Retinal pigment epithelial cell (primary cell): ENCODE results near the gene CMTM6.

Source experiments
- DNase-seq: peaks from one replicate; pipeline ENCODE4 v3.0.0-alpha.2; 2010; ENCODE audit warnings: low read depth
- H3K4me3 ChIP-seq: 2 replicates; pipeline ENCODE4 v1.5.1; 2011; ENCODE audit warnings: mild to moderate bottlenecking, low read length, control low read depth, moderate library complexity
- CTCF ChIP-seq: conservative IDR thresholded peaks from 2 replicates; pipeline ENCODE4 v1.5.1; 2011; ENCODE audit warnings: low read depth, low read length, control low read depth, inconsistent platforms

The CMTM6 gene

GRCh38 chr3:32499585-32499984, 3.1 kb downstream of the CMTM6 start:
- no peak overlapping the region for H3K4me3 ChIP-seq
- no peak for DNase-seq
- no peak for TF ChIP-seq CTCF

GRCh38 chr3:32498992-32499391, 3.7 kb downstream of the CMTM6 start:
- TF ChIP-seq CTCF = no peak
- no peak for DNase-seq
- no peak overlapping the region for H3K4me3 ChIP-seq

- no peak for TF ChIP-seq CTCF
- no peak overlapping the region for H3K4me3 ChIP-seq
- DNase-seq = no peak
Measured at GRCh38 chr3:32498252-32498651, 4.4 kb downstream of the CMTM6 start.

GRCh38 chr3:32495609-32496008, 7.0 kb downstream of the CMTM6 start:
- no peak overlapping the region for H3K4me3 ChIP-seq
- TF ChIP-seq CTCF = no peak
- no peak for DNase-seq

GRCh38 chr3:32495085-32495484, 7.6 kb downstream of the CMTM6 start:
- no peak for TF ChIP-seq CTCF

GRCh38 chr3:32493437-32494414, 8.9 kb downstream of the CMTM6 start:
- no peak for TF ChIP-seq CTCF
- DNase-seq = no peak
- H3K4me3 ChIP-seq = no peak overlapping the region

More at GRCh38 chr3:32495085-32495484, 7.6 kb downstream of the CMTM6 start:
- H3K4me3 ChIP-seq = no peak overlapping the region
- DNase-seq = no peak
